Endothelial cell of umbilical vein (primary cell): Measurements from ENCODE around the gene FYB1. TPM values are rescaled to one million over a fixed set of nuclear protein-coding genes. Genes with fewer than 3 reads are reported as not detected.
A peak's percentile ranks its signal among the peaks of the same experiment; 100 is the strongest.

Experiments used
- BruUV-seq: library from RNA; stranded (reverse); fragments of 400-500 nt; replicated peaks from 2 replicates; lab custom pipeline; 2021; lab: Mats Ljungman, UMichigan
- CTCF ChIA-PET: fragments of 300-600, 350-600 bp; sonication (Branson Sonifier 250); formaldehyde crosslinking; loops from one replicate; lab custom pipeline; 2021; ENCODE audit warnings: antibody characterized with exemption, inconsistent platforms; lab: Charles Lee
- POLR2A ChIA-PET: fragments of 300-600, 350-600 bp; sonication (Branson Sonifier 250); formaldehyde crosslinking; loops from one replicate; lab custom pipeline; 2021; ENCODE audit warnings: antibody characterized with exemption, inconsistent platforms; lab: Charles Lee
- DNase-seq: peaks from one replicate; pipeline ENCODE4 v3.0.0-alpha.2; 2011; ENCODE audit warnings: low read depth, low spot score
- FAIRE-seq: peaks from 2 replicates; lab custom pipeline; 2011; peaks lifted over from hg19 to GRCh38; lab: Jason Lieb, UNC
- H2AFZ ChIP-seq: 2 replicates; pipeline ENCODE4 v1.6.0; 2012; ENCODE audit warnings: low read depth, low read length, control low read depth, inconsistent platforms
- H3K27ac ChIP-seq: 2 replicates; pipeline ENCODE4 v1.5.1; 2011; ENCODE audit warnings: low read depth, mild to moderate bottlenecking, control low read depth, low read length, moderate library complexity; ENCODE audit not compliant: insufficient read depth
- H3K27me3 ChIP-seq, 2 experiments: 2 replicates each; pipeline versions ENCODE4 v1.6.0 to v1.6.1; 2011; ENCODE audit warnings: low read length in 2 of 2, mixed read lengths in 1 of 2; ENCODE audit not compliant: control insufficient read depth in 2 of 2, insufficient read depth in 2 of 2
- H3K36me3 ChIP-seq, 2 experiments: 2 replicates in 1 of 2; 3 replicates in 1 of 2; pipeline ENCODE4 v1.5.1; 2011; ENCODE audit warnings: low read length in 2 of 2, mild to moderate bottlenecking in 1 of 2, moderate library complexity in 1 of 2; ENCODE audit not compliant: control insufficient read depth in 2 of 2, insufficient read depth in 2 of 2; ENCODE audit errors: extremely low read depth in 1 of 2
- H3K4me1 ChIP-seq: 3 replicates; pipeline ENCODE4 v1.5.1; 2011; ENCODE audit warnings: mild to moderate bottlenecking, low read length; ENCODE audit not compliant: control insufficient read depth, insufficient read depth; ENCODE audit errors: extremely low read depth
- H3K4me2 ChIP-seq: 2 replicates; pipeline ENCODE4 v1.6.1; 2011; ENCODE audit warnings: low read length, control low read depth, mixed read lengths; ENCODE audit not compliant: insufficient read depth
- H3K4me3 ChIP-seq, 3 experiments: fragments of 200-600 bp in 1 of 3; sonication (generic), shearing (Covaris generic) in 1 of 3; replicated peaks in 1 of 3; 2 replicates each; pipeline ENCODE4 v1.5.1; 2011 to 2016; ENCODE audit warnings: control low read depth in 3 of 3, low read length in 3 of 3, mild to moderate bottlenecking in 2 of 3, inconsistent platforms in 1 of 3, low read depth in 1 of 3, moderate library complexity in 1 of 3; ENCODE audit not compliant: insufficient read depth in 1 of 3
- H3K79me2 ChIP-seq: 2 replicates; pipeline ENCODE4 v1.6.0; 2012; ENCODE audit warnings: low read length, inconsistent platforms; ENCODE audit not compliant: control insufficient read depth, insufficient read depth
- H3K9ac ChIP-seq: replicated peaks from 2 replicates; pipeline ENCODE3; 2011; ENCODE audit warnings: low read length, control low read depth; ENCODE audit not compliant: insufficient read depth; ENCODE audit errors: extremely low read depth
- H3K9me1 ChIP-seq: replicated peaks from 3 replicates; pipeline ENCODE4 v1.6.0; 2011; ENCODE audit warnings: mild to moderate bottlenecking, low read length; ENCODE audit not compliant: control insufficient read depth, insufficient read depth; ENCODE audit errors: extremely low read depth
- H3K9me3 ChIP-seq: replicated peaks from 2 replicates; pipeline ENCODE4 v1.5.1; 2012; ENCODE audit warnings: low read length, inconsistent platforms; ENCODE audit not compliant: control insufficient read depth, insufficient read depth
- H4K20me1 ChIP-seq: replicated peaks from 2 replicates; pipeline ENCODE3; 2011; ENCODE audit warnings: mild to moderate bottlenecking, low read length; ENCODE audit not compliant: control insufficient read depth, insufficient read depth; ENCODE audit errors: extremely low read depth
- CTCF ChIP-seq, 2 donors: IDR thresholded peaks; 1 replicate in 1 of 2; 2 replicates in 1 of 2; pipeline ENCODE4 v1.5.1; 2011; ENCODE audit warnings: low read length in 2 of 2, mild to moderate bottlenecking in 2 of 2, moderate library complexity in 2 of 2, control low read depth in 1 of 2, inconsistent platforms in 1 of 2, low read depth in 1 of 2; ENCODE audit not compliant: insufficient read depth in 1 of 2; ENCODE audit errors: extremely low read depth in 1 of 2
- EZH2 ChIP-seq: IDR thresholded peaks from 2 replicates; pipeline ENCODE4 v1.6.1; 2012; ENCODE audit warnings: borderline replicate concordance, low read depth, mild to moderate bottlenecking, moderate library complexity, low read length, inconsistent platforms; ENCODE audit not compliant: severe bottlenecking
- FOS ChIP-seq: IDR thresholded peaks from 2 replicates; pipeline ENCODE4 v1.6.1; 2011; ENCODE audit warnings: mild to moderate bottlenecking, low read length, moderate library complexity, borderline replicate concordance; ENCODE audit not compliant: insufficient read depth
- GATA2 ChIP-seq: IDR thresholded peaks from 2 replicates; pipeline ENCODE4 v1.7.0; 2011; ENCODE audit warnings: low read depth, mild to moderate bottlenecking, moderate library complexity, mixed read lengths, low read length; ENCODE audit not compliant: insufficient read length, insufficient read depth
- MAX ChIP-seq: IDR thresholded peaks from 2 replicates; pipeline ENCODE4 v1.6.1; 2011; ENCODE audit not compliant: insufficient read depth, insufficient read length
- MYC ChIP-seq: IDR thresholded peaks from one replicate; pipeline ENCODE4 v1.6.1; 2011; ENCODE audit warnings: mild to moderate bottlenecking, low read depth, low read length
- POLR2A ChIP-seq: IDR thresholded peaks from 2 replicates; pipeline ENCODE4 v1.6.1; 2012; ENCODE audit warnings: low read depth, mild to moderate bottlenecking, control low read depth, low read length
- POLR2AphosphoS5 ChIP-seq: IDR thresholded peaks from 2 replicates; pipeline ENCODE4 v1.6.1; 2012; ENCODE audit warnings: low read depth, mild to moderate bottlenecking, control low read depth, low read length, moderate library complexity; ENCODE audit not compliant: insufficient read depth
- dilution Hi-C: fragments of 300-500 bp; cut with MboI; formaldehyde crosslinking; loops from one replicate; pipeline ENCODE4 v1.15.0; 2019; ENCODE audit warnings: low sequenced_read_pairs; ENCODE audit not compliant: extremely low pct_ligation_motif_present
- intact Hi-C: fragments of 100-400 bp; cut with micrococcal nuclease; formaldehyde crosslinking; loops from one replicate; pipeline ENCODE4 v1.10.0; 2022
- polyA plus RNA-seq, 4 experiments: library from polyadenylated mRNA; depleted of rRNA in 3 of 4; stranded (reverse) in 3 of 4; unstranded in 1 of 4; fragments of >200 nt; gene quantifications; 2 replicates each; pipeline versions ENCODE4 v1.2.1 to v1.2.3, GENCODE V29; 2011 to 2012; ENCODE audit warnings: missing spikeins in 1 of 4
- total RNA-seq: library from RNA; stranded (reverse); gene quantifications from 2 replicates; pipeline ENCODE4 v1.2.3, GENCODE V29; 2021

FYB1 gene
- total and polyA plus RNA-seq, 2 donors (not counting 3 experiments of a cell fraction or from before 2014, with no cell fraction given), result 0.44 TPM; not detected in 1

DNA sequence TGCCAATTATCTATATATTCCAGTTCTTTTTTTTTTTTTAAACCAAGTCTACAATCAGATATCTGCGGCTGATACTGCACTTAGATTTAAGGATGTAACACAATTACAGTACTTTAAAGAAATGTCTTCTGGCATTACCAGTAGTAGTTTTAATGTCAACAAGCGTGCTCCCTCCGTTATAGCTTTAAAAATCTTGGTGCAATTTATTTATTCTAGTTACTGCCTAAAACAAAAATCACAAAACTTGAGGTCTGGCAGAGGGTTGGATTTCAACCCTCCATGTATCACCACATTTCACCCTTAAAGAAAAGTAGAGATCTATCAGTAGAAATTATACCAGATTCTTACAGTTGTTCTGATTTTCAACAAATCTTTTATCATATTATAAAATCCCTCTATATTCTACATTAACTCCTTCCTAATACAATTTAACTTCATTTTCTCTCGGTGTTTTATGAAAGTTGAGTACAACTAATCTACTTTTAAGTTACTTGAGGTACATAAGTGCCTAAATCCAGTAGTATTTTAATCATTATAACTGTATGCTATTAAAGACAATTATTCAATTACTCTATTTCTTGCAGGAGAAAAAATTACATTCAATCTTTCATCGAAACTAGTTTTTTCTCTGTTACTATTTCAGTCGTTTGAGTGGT is 143.1 kb downstream of the FYB1 start:
- Histone ChIP-seq H3K4me1 (peaks cover 43% of the 10 kb centered on the region), H4K20me1 (no peaks in the 10 kb centered on the region), H3K27ac (peak overlapping the region; percentile 52), H3K9me1 (no peaks in the 10 kb centered on the region), H3K9me3 (no peaks in the 10 kb centered on the region), H3K4me3 (peak overlapping the region in 1 of 3 experiments; percentile 36), H3K79me2 (peaks cover 29% of the 10 kb centered on the region), H2AFZ (no peak overlapping the region), H3K36me3 (no peaks in the 10 kb centered on the region), H3K4me2 (peak overlapping the region; percentile 99), H3K9ac (peak overlapping the region; percentile 18), H3K27me3 (no peaks in the 10 kb centered on the region)
- ChIA-PET CTCF (interaction anchor here (1.2 to 1.3 kb wide), 2 partner anchors 140 to 142 kb away, joined by 3 to 4 read pairs; no protein-coding TSS in a partner anchor), POLR2A (no interaction called here)
- FAIRE-seq, result no peak
- BruUV-seq, result no TSS peak
- TF ChIP-seq EZH2 (no peak), POLR2A (no peak), MAX (no peak), MYC (no peak), FOS (no peak), POLR2AphosphoS5 (no peak), GATA2 (no peak), CTCF (IDR thresholded peaks at IDR 0.05; ENCODE audit: extremely low read depth in 1 of 2, insufficient read depth in 1 of 2, low read depth in 1 of 2, low read length in 2 of 2) (no peak)
- no peak for DNase-seq
- intact Hi-C loops, result loop anchor here (10.0 kb wide), 3 partner anchors 139 to 469 kb away; partner anchors contain the start of genes DAB2 and FYB1
- dilution Hi-C loops, result no loop called here
